HG03354 (cell line): ENCODE data around the gene FAM98B.

Experiments
- ATAC-seq: cut with Tn5 transposase; IDR thresholded peaks from one replicate; pipeline ENCODE4 v1.9.1; 2021; ENCODE audit warnings: mild to moderate bottlenecking; ENCODE audit not compliant: unreplicated experiment, poor library complexity, severe bottlenecking

FAM98B gene

DNA sequence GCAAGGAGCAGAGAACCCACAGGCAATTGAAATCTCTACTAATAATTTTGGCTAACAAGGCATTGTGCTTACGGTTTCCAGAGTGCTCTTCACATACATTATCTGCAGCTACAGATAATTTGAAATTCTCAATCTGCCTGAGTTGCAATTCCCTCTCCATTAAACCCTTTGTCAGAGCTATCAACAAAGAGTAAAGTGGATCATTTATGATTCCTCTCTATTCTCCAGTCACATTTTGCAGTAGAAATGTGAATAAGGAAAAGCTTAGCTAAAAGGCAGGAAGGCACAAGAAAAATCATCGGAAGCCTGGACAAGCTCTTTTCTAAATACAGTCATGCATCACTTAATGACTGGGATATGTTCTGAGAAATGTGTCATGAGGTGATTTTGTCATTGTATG, 49.6 kb downstream of the FAM98B start:
- ATAC-seq: no peak

DNA sequence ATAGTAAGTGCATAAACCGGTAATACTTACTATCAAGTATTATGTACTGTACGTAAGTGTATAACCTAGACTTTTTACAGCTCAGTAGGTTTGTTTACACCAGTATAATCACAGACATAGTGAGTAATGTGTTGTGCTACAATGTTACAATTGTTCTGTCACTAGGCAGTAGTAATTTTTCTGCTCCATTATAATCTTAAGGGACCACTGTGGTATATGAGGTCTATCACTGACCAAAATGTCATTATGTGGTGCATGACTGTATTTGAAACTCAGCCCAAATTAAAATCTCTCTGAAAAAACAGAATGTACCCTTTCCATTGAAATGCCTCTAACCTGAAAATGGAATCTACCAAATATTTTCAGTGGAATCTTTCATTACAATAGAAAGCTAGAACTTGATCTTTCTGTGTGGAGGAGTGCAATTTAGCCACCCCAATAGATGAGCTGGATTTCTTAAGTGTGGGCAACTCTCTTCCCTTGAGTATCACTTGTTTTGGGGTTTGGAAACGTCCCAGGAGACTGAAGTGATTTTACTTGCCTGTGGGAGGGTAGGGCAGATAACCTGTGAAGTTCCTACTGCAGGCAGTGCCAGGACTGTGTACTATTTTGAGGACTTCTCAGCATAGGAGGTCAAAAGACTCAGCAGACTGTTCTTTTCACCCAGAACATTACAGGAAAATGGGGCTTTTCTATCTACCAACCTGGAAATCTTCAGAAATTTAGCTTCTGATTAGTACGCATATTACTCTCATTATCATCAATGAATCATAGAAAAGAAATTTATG, 50.9 kb downstream of the FAM98B start:
- no peak for ATAC-seq

DNA sequence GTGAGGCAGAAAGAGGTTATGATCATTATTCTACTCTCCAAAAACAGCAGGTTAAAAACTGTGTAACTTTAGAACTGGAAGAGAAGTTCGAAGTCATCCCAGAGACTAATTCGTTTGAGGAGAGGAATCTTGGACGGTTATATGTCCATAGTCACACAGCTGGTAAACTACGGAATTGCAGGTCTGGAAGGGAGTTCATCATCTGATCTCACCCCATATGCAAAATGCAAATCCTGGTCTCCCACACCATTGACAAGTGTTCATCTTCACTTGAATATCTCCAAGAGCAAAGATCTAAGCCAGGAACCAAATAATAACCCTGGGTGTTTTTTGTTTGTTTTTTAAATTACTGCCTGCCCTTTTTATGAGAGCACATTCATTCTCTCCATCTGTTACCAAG, 53.1 kb downstream of the FAM98B start:
- no peak for ATAC-seq

DNA sequence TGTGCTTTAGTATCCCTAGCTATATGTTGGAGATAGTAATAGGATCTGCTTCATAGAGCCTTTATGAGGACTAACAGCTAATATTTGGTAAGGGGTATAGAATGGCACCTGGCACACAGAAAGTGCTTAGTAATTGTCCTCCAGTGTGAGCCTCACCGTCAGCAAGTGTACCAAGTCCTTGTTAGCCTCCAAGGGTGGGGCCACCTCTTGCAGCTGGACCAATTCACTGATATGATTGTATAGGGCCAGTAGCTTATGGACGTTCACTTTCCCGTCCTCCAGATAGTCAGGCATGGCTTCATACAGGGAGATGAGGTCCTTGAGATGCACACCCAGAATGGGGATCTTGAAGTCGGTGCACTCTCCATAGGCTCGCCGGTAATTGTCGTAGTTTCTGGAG, 53.6 kb downstream of the FAM98B start:
- ATAC-seq: no peak

DNA sequence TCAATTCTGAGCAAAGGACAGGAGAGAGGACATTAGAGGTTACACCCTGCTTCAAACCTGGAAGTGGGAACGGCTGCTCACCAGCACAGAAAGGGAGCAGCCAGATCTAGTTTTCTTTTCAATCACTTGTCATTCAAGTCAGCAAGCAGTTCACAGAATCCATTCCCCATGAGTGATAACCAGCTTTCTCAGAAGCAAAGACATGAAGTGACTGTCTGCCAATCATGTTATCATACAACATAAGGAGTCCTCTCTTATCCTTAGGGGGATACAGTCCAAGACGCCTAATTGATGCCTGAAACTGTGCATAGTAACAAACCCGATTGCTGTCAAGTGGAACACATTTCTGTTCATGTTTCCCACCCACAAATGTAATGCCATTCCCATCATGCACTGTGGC, 54.7 kb downstream of the FAM98B start:
- no peak for ATAC-seq

DNA sequence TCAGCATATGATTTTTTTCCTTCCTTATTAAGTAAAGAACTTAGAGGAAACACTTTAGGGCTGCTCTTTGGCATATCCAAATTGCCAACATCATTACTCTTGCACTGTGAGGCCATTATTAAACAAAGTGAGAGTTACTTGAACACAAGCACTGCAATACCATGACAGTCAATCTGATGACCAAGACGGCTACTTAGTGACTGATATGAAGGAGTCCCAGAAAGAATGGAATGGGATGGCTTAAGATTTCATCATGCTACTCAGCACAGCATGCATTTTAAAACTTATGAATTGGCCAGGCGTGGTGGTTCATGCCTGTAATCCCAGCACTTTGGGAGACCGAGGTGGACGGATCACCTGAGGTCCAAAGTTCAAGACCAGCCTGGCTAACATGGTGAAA, 55.2 kb downstream of the FAM98B start:
- ATAC-seq: no peak

DNA sequence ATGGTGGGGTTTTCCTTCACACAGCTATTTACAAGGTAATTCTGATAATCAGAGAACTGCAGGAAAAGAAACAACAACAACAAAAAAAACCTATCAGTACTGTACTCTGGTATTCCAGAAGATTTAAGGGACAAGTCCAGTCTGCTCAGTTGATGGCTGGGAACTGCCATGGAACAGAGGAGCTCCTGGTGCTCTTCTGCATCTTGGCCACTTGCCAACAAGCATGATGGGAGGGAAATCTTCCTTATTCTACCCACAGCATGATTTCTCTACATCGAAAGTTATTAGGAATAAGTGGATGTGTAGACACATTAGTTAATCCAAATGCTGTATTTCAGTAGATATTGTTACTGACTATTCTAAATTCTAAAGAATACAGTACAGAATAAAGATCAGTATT, 59.0 kb downstream of the FAM98B start:
- no peak for ATAC-seq

DNA sequence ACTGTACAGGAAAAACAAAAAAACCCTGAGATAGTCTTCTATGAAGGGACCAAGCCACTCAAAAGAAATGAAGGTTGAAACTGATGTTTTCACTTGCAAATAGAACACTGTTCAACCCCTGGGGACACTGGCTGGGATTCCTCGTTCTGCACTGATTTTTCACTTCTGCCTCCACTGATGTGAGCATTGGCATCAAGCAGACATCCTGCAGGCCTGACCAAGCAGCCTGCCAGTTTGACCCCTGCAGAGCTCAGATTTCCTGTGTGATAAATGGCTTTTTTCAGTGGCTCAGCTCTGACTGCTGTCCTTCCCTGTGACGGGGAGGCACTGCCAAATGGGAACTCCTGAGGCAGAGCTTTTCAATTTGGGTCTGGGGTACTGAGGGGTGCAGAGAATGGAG, 60.7 kb downstream of the FAM98B start:
- peak; percentile 58 for ATAC-seq

DNA sequence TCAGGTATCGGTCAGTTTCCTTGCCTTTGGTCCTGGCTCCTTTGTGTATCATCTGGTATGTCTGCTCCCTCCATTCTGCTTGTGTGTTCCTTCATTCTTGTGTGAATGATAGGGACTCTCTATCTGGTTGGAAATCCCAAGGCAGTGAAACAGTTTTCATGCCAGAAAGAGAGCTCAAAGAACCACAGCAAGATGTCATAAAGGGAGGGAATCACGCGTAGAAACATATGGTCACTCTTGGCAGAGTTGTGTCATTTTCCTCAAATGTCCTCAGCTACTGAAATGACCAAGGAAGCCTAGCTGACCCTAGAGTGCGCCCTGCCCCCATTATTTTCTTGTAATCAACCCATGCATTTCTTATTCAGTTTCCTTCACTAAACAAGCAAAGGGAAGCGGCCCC, 62.7 kb downstream of the FAM98B start:
- ATAC-seq: no peak

DNA sequence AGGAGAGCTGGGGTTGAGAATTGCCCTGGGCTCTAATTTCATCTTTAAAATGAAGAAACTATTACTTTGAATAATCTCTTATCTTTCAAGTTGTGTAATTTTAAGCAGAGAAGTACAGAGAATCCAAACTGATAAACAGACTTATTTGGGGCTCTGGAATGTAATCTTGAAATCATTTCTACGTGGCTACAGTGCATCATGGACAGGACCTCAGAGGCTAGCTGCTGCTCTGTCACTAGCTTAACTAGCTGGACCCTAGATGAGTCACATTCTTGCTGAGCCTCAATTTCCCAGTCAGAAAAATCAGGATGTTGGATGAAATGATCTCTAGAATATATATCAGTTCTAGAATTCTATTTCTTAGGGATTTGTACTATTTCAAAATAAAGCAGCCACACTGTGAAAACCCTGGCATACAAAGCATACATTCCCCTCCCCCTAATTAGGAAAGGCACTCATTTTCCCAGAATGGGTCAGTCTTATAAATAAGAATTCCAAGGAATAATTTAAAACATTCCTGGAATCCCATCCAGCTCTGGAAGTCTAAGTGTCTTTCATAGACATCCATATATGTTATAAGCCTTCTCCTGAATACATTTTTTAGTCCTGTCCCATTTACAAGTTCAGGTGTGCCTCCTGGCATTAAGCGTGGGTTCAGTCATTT, 63.5 kb downstream of the FAM98B start:
- ATAC-seq: no peak

DNA sequence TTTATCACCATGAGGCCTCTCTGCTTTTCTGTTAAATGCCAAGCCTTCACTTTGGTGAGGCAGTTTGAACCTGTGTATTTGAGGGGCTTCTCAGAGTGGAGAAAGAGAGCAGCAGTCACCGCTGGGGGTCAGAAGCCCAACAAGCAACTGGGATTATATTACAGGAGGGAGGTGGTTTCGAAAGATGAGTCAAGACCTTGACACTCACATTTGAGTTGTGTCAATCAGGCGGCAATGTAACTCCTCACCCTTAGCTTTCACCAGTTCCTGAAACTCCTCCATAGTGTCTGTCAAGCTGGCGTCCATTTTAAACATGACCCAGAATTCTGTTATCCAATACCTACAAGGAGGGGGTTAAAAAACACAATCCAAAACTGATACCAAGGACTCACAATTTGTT, 64.2 kb downstream of the FAM98B start:
- no peak for ATAC-seq

DNA sequence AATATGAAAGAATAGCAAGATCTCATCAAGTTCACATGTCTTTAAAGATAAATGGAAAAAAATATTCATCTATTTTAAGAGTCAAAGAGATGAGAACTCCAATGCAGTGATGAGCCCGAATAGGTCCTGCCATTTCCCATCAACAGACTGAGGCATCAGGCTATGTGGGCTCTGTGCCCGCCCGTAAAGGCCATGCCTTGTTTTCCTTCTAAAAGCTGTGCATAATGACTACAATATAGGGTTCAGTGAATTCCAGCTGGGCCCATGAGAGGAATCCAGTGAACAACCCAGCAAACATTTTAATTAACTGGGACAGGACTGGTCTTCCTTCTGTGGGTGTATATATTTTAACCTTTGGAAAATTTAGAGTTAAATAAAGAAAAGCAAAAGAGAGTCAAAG, 66.1 kb downstream of the FAM98B start:
- ATAC-seq: no peak

DNA sequence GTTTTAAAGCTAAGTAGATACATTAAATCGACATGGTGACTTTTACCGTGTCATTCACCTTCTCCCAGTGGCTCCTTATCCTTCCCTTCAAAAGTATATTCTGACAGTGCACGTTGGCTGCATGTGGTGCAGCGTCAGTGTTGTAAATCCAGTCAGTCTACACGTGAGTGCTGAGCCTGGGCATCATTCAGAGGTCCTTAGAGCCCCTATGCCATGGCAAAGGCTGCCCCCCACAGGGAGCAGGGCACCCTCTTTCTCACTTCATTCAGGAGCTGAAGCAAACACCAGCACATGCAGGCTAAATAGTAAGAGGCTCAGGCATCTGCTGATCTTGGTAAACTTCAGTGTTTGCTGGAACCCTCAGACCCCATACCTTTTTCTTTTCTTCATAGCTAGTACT, 67.4 kb downstream of the FAM98B start:
- ATAC-seq: no peak

DNA sequence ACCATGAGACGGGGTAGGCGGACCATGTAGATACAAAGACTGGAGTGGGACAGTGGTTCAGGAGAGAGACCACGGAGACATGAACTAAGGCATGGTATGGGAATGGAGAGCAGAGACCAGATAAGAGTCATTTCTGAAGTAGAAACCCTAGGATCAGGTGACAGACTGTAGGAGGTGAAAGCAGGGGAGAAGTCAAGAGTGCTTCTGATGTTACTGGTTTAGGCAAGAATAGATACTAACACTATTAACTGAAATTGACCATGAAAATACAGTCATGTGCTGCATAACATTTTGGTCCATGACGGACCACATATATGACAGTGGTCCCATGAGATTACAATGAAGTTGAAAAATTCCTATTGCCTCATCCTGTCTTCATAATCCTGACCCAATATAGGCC, 69.0 kb downstream of the FAM98B start:
- no peak for ATAC-seq

DNA sequence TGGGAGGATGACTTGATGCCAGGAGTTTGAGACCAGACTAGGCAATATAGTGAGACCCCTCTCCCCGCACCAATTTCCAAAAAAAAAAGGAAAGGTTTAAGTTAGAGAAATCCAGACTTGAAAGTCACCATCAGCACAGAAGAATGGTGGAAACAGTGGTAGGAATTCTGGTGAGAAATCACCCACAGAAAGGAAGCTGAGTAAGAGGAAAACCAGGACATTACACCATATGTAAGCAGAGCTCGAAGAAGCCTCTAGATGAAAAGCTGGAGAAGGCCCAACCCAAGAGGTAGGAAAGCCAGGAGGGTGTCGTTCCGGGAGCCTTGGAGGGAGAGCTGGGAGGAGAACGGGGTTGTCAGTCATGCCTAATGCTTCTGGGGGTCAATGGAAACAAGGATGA, 70.2 kb downstream of the FAM98B start:
- ATAC-seq: no peak

DNA sequence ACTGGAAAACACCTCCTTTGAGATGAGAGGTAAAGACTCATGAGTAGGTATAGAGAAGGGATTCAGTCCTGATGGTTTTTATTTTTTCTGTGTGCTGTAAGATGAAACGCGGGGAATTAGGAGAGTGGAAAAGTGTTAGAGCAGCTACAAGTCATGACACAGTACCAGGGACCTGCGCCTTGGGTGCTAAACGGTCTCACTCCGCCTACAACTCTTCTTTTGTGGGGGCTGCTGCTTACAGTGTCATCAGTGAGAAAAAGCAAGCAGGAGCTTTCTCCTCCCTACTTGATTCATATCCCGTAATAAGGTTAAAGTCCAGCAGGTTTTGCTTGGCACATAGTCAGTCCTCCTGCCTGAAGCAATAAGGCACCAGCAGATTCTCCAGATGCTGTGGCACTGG, 71.6 kb downstream of the FAM98B start:
- no peak for ATAC-seq

DNA sequence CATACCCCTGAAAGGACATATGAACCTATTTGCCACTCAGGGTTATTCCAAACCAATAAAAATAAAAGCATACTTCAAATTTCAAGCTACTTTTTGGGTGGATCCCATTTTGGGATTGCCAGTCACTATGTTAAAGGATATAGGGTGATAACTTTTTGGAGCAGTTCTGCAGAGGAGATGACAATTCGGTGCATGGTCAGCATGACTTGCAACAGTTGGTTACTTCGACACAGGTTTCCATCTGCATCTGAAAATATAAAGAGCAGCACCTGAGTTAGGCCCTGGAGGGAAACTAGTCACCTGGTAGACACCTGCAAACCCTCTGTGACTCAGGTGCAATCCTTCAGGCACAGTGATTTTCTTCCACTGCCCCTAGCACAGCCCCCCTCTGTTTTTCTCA, 72.2 kb downstream of the FAM98B start:
- no peak for ATAC-seq

DNA sequence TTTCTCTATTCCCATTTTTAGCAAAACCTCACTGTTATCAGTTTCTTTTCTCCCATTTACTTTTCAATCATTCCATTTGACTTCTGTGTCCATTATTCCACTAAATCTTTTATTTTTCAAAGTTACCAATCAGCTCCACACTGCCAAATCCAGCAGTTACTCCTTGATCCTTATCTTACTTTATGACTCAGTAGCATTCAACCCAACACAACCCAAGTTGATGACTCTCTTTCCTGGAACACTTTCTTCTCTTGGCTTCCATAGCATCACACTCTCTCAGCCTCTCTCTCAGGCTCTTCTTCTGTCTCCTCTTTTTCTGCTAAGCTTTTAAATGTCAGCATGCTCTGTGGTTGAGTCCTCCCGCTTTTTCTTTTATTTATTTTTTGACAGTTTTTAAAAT, 74.4 kb downstream of the FAM98B start:
- ATAC-seq: no peak

DNA sequence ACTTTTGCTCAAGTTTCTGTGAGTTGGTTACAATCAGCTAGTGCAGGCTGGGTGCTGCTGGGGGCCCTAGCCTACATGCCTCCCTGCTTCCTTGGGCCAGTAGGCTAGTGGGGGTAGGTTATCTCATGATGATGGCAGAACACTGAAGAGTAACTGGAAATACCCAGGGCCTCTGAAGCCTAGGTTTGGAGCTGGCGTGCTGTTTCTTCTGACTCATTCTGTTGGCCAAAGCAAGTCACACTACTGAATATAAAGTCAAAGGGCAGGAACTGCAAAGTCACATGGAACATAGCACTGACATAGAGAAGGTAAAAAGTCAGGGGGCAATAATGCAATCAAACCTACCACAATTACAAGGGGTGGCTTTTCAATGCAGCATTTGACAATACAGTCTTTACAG, 76.2 kb downstream of the FAM98B start:
- ATAC-seq: no peak

DNA sequence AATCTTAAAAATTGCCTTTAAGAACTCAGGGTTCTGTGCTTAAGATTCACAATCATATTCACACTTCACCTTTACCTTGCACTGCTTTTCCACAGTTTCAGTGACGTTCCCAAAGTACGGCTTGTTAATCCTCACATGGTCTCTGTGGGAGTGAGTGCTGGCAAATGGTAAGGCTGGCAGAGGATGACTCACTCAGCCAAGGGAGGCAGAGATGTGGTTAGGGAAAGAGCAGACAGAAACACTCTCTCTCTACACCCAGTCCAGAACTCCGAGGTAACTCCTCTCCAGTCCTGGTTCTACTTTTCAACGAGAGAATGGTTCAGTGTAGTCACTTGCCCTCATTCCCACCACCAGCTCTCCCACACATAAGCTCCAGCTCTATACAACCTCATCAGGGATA, 77.6 kb downstream of the FAM98B start:
- no peak for ATAC-seq

DNA sequence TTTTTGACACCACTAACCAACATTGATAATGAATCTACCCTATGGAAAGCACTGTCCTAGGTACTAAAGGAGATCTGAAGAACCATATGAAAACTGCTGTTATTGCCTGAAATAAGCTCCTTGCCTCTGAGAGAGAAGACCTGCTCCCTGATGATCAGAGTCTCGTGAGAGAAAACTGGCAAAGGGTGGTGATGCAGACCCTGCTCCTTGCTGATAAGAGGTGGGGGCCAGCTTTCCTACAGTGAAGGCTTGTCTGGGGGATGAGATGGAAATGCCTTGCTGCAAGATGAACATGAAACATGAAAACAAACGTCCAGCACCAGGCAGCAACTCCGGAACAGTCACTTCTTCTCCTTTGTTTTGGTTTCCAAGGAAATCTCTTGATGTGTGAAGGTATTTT, 78.8 kb downstream of the FAM98B start:
- no peak for ATAC-seq
